Small intestine (tissue), 7 donors: ENCODE results near the gene STX1A. TPM values are rescaled to one million over a fixed set of nuclear protein-coding genes. Genes with fewer than 3 reads are reported as not detected.

Source experiments
- DNase-seq, 2 donors: peaks; one replicate each; pipeline versions ENCODE4 v3.0.0 to v3.0.0-alpha.2; 2013
- FAIRE-seq: peaks from 2 replicates; lab custom pipeline; 2012; peaks lifted over from hg19 to GRCh38; lab: Jason Lieb, UNC
- H3K27ac ChIP-seq, 3 donors: one replicate each; pipeline ENCODE4 v1.5.1; 2013; ENCODE audit warnings: low read length in 2 of 3, mild to moderate bottlenecking in 2 of 3, control low read depth in 1 of 3, inconsistent platforms in 1 of 3, low read depth in 1 of 3, moderate library complexity in 1 of 3
- H3K27me3 ChIP-seq, 3 donors: one replicate each; pipeline ENCODE4 v1.6.1; 2013; ENCODE audit warnings: low read length in 3 of 3, inconsistent platforms in 1 of 3; ENCODE audit not compliant: control insufficient read depth in 3 of 3, insufficient read depth in 3 of 3
- H3K36me3 ChIP-seq, 3 donors: one replicate each; pipeline ENCODE4 v1.6.1; 2013; ENCODE audit warnings: low read length in 3 of 3, inconsistent platforms in 1 of 3, low read depth in 1 of 3, mild to moderate bottlenecking in 1 of 3, moderate library complexity in 1 of 3; ENCODE audit not compliant: control insufficient read depth in 3 of 3, insufficient read depth in 2 of 3
- H3K4me1 ChIP-seq, 3 donors: one replicate each; pipeline ENCODE4 v1.6.1; 2013; ENCODE audit warnings: low read length in 2 of 3, inconsistent platforms in 1 of 3, low read depth in 1 of 3, mild to moderate bottlenecking in 1 of 3, moderate library complexity in 1 of 3; ENCODE audit not compliant: control insufficient read depth in 3 of 3, insufficient read depth in 2 of 3
- H3K4me3 ChIP-seq, 3 donors: one replicate each; pipeline ENCODE4 v1.5.1; 2013; ENCODE audit warnings: low read length in 3 of 3, control low read depth in 1 of 3, inconsistent platforms in 1 of 3, low read depth in 1 of 3, mild to moderate bottlenecking in 1 of 3, moderate library complexity in 1 of 3
- H3K9me3 ChIP-seq, 2 donors: one replicate each; pipeline ENCODE4 v1.6.1; 2013; ENCODE audit warnings: low read depth in 1 of 2, low read length in 1 of 2; ENCODE audit not compliant: control insufficient read depth in 2 of 2, insufficient read depth in 1 of 2
- WGBS, 3 donors: extraction: QIAGEN DNeasy Blood & Tissue Kit; methylation state at CpG; one replicate each; pipeline ENCODE4 v1.1.7; 2013; 5-methylcytosine and 5-hydroxymethylcytosine counted together
- polyA plus RNA-seq, 4 donors: library from polyadenylated mRNA; stranded (reverse) in 3 of 4; unstranded in 1 of 4; fragments of 200-250 nt in 3 of 4; fragments of 120-200 nt in 1 of 4; gene quantifications; one replicate each; pipeline versions ENCODE4 v1.2.1 to v1.2.3, GENCODE V29; 2013
- donor health status: healthy with polysubstance abuse.
- donor health status: control.
- donor health status: control.
- donor health status: Bipolar disorder and iron deficiency.
- donor health status: healthy.

STX1A gene
- polyA plus RNA-seq, 4 donors, result 9.5 to 30.0 (median 14.6) TPM

DNA sequence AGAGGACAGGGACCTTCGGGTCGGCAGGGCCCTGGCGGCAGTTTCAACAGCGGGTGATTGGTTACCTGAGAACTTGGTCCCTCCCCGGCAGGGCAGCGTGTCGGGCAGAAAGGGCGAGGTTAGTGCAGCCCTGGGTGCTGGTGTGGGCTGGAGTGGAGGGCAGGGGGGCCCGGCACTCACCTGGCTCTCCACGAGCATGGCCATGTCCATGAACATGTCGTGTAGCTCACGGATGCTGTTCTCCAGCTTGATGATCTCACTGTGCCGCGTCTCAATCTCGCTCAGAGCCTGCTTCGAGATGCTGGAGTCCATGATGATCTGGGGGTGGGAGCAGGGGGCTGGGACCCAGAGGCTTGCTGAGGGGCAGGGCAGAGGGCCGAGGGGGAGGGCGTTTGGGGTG, 16.8 kb downstream of the STX1A start:
- no peak for DNase-seq
- Histone ChIP-seq H3K27me3 (no peaks in the 10 kb centered on the region), H3K27ac (peak overlapping the region; percentile 43 to 88 (median 87))

GRCh38 chr7:73702226-73702625, 17.2 kb downstream of the STX1A start:
- peaks cover 0 to 44% (median 2%) of the 10 kb centered on the region in 3 donors for H3K4me1 ChIP-seq
- FAIRE-seq (no peak), DNase-seq (peak; percentile 77 to 89)
- no peaks in the 10 kb centered on the region for H3K9me3 ChIP-seq
- H3K27me3 ChIP-seq, result no peaks in the 10 kb centered on the region
- no peak overlapping the region for H3K4me3 ChIP-seq
- H3K36me3 ChIP-seq, result peaks cover 4 to 97% (median 5%) of the 10 kb centered on the region in 3 donors
- H3K27ac ChIP-seq, result peak overlapping the region; percentile 43 to 88 (median 87)
- 55 to 76% (median 56%) methylated on average over 8 of the region's 8 CpGs for WGBS, 3 donors

More for the DNA sequence above, 16.8 kb downstream of the STX1A start:
- H3K9me3 ChIP-seq, result no peaks in the 10 kb centered on the region
- no peak for FAIRE-seq
- no peak overlapping the region for H3K4me3 ChIP-seq
- H3K36me3 ChIP-seq, result peaks cover 0 to 96% (median under 1%) of the 10 kb centered on the region in 3 donors
- peaks cover 0 to 44% (median 2%) of the 10 kb centered on the region in 3 donors for H3K4me1 ChIP-seq
- 87 to 94% (median 89%) methylated on average over 16 to 18 of the region's 18 CpGs for WGBS, 3 donors

GRCh38 chr7:73701357-73701995, 18.0 kb downstream of the STX1A start:
- H3K27ac ChIP-seq, result peak overlapping the region; percentile 43 to 88 (median 87)
- peaks cover 5 to 97% (median 7%) of the 10 kb centered on the region in 3 donors for H3K36me3 ChIP-seq
- peaks cover 0 to 44% (median 2%) of the 10 kb centered on the region in 3 donors for H3K4me1 ChIP-seq
- FAIRE-seq, result no peak
- H3K9me3 ChIP-seq, result no peaks in the 10 kb centered on the region
- no peaks in the 10 kb centered on the region for H3K27me3 ChIP-seq
- 49 to 64% (median 55%) methylated on average over 13 of the region's 13 CpGs for WGBS, 3 donors
- peak; percentile 82 to 90 for DNase-seq
- no peak overlapping the region for H3K4me3 ChIP-seq

GRCh38 chr7:73700581-73701134, 18.8 kb downstream of the STX1A start:
- WGBS, 3 donors, result 85 to 93% (median 86%) methylated on average over 14 to 15 of the region's 15 CpGs
- Histone ChIP-seq H3K9me3 (no peaks in the 10 kb centered on the region), H3K4me1 (peaks cover 0 to 44% (median 2%) of the 10 kb centered on the region in 3 donors), H3K4me3 (no peak overlapping the region), H3K27ac (peak overlapping the region in 1 of 3 donors; percentile 30), H3K36me3 (peaks cover 5 to 95% (median 9%) of the 10 kb centered on the region in 3 donors), H3K27me3 (no peaks in the 10 kb centered on the region)
- no peak for FAIRE-seq
- DNase-seq, result no peak

GRCh38 chr7:73700069-73700423, 19.4 kb downstream of the STX1A start:
- 76 to 85% (median 81%) methylated on average over 11 to 14 of the region's 14 CpGs for WGBS, 3 donors
- Histone ChIP-seq H3K9me3 (no peaks in the 10 kb centered on the region), H3K36me3 (peaks cover 5 to 95% (median 9%) of the 10 kb centered on the region in 3 donors), H3K4me1 (peaks cover 0 to 42% (median 2%) of the 10 kb centered on the region in 3 donors), H3K27me3 (no peaks in the 10 kb centered on the region), H3K4me3 (no peak overlapping the region), H3K27ac (peak overlapping the region in 1 of 3 donors; percentile 51)
- FAIRE-seq (no peak), DNase-seq (no peak)

DNA sequence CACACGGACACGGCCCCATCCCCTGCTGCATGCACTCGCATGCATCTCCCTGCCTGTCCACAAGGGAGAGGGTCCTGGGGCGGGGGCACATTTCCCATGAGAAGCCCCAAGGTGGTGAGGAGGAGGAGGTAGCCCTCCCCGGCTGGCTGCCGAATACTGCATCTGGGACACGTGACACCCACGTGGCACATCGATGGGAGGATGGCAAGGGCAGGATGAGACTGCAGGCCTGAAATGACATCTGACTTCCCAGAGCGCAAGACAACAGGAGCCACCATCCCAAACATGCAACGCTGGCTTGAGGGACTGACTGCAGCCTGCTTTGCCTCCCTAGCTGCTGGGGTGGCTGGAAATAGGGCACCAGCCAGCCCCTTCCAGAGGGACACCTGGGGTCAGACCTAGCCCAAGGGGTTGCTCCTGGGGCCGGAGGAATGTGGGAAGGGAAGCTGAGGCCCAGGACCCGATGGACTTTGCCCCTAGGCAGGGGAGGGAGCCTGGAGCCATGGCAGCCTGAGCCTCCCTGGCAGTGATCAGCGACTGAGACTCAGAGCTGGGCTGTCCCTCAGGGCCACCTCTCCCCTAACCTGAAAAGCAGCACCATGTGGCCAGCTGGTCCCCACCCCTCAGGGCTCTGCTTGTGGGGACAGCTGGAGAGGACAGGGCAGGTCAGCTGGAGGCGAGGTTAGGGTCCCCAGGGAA, 19.9 kb downstream of the STX1A start:
- H3K27ac ChIP-seq, result peak overlapping the region in 1 of 3 donors; percentile 51
- 71 to 81% (median 75%) methylated on average over 14 to 15 of the region's 15 CpGs for WGBS, 3 donors
- peak; percentile 39 to 61 for DNase-seq
- FAIRE-seq, result no peak
- H3K4me1 ChIP-seq, result peaks cover 0 to 37% (median 2%) of the 10 kb centered on the region in 3 donors
- peaks cover 5 to 95% (median 12%) of the 10 kb centered on the region in 3 donors for H3K36me3 ChIP-seq
- no peaks in the 10 kb centered on the region for H3K9me3 ChIP-seq
- no peaks in the 10 kb centered on the region for H3K27me3 ChIP-seq
- no peak overlapping the region for H3K4me3 ChIP-seq

GRCh38 chr7:73698410-73698809, 21.1 kb downstream of the STX1A start:
- peaks cover 9 to 98% (median 15%) of the 10 kb centered on the region in 3 donors for H3K36me3 ChIP-seq
- no peak overlapping the region for H3K4me3 ChIP-seq
- H3K4me1 ChIP-seq, result peaks cover 0 to 29% (median 2%) of the 10 kb centered on the region in 3 donors
- no peak overlapping the region for H3K27ac ChIP-seq
- 88 to 93% (median 89%) methylated on average over 7 of the region's 7 CpGs for WGBS, 3 donors
- no peaks in the 10 kb centered on the region for H3K9me3 ChIP-seq
- no peak for FAIRE-seq
- DNase-seq, result no peak
- H3K27me3 ChIP-seq, result no peaks in the 10 kb centered on the region

DNA sequence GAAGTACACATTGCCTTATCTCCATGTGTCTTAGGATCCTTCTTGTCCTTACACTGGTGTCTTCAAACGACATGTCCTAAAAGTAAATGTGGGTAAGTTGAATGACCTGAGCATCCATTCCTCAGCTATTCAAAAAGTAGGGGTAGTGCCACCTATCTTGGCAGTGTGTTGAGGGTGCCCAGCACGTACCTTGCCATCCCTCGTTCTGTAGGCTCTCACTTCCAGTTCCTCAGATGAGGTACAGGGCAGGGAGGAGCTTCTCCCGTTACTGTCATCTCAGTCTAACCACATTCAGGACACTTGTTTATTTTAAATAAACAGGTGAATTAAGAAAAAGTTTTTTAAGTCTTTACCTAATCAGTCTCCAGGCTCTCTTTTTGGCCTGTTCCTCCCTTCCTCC, 23.1 kb downstream of the STX1A start:
- WGBS, 3 donors, result 88 to 93% (median 93%) methylated on average over 4 of the region's 4 CpGs
- no peaks in the 10 kb centered on the region for H3K27me3 ChIP-seq
- H3K9me3 ChIP-seq, result no peaks in the 10 kb centered on the region
- H3K4me3 ChIP-seq, result no peak overlapping the region
- no peak overlapping the region for H3K27ac ChIP-seq
- peaks cover 0 to 10% (median 0%) of the 10 kb centered on the region in 3 donors for H3K4me1 ChIP-seq
- H3K36me3 ChIP-seq, result peaks cover 17 to 95% (median 24%) of the 10 kb centered on the region in 3 donors
- FAIRE-seq, result no peak
- DNase-seq, result no peak
